ENCODE data around the gene RPL31. TPM values are rescaled to one million over a fixed set of nuclear protein-coding genes. Genes with fewer than 3 reads are reported as not detected.

The RPL31 gene
- total RNA-seq, 1 experiment from 2014 or later = 1,158 TPM

- Mint-ChIP-seq H3K27me3 (ENCODE audit: unreplicated experiment) (no peaks in the 10 kb centered on the region), H3K4me3 (ENCODE audit: low read depth, unreplicated experiment) (no peak overlapping the region), H3K36me3 (ENCODE audit: insufficient read depth, unreplicated experiment) (peaks cover 48% of the 10 kb centered on the region), H3K27ac (ENCODE audit: unreplicated experiment) (no peak overlapping the region), H3K4me1 (ENCODE audit: low read depth, unreplicated experiment) (peaks cover 8% of the 10 kb centered on the region), H3K9me3 (ENCODE audit: low read depth, unreplicated experiment) (no peaks in the 10 kb centered on the region)
- CTCF ChIA-PET = interaction anchor here (1.5 kb wide), 1 partner anchor 388 kb away, joined by 5 read pairs; no protein-coding TSS in a partner anchor
- intact Hi-C loops (cut with micrococcal nuclease; ENCODE audit: unreplicated experiment) = loop anchor here (10.0 kb wide), 1 partner anchor 158 kb away; the partner anchor contains the start of gene NPAS2
- DNase-seq = no peak
- no TSS peak for BruUV-seq (replicated peaks)
- no peak for TF ChIP-seq CTCF (IDR thresholded peaks at IDR 0.05; ENCODE audit: unreplicated experiment)
Observed at GRCh38 chr2:100983201-100983600, 18.9 kb upstream of the RPL31 start.

GRCh38 chr2:100983684-100984310 lies 18.3 kb upstream of the RPL31 start:
- Mint-ChIP-seq H3K36me3 (ENCODE audit: insufficient read depth, unreplicated experiment) (peaks cover 48% of the 10 kb centered on the region), H3K9me3 (ENCODE audit: low read depth, unreplicated experiment) (no peaks in the 10 kb centered on the region), H3K27ac (ENCODE audit: unreplicated experiment) (no peak overlapping the region), H3K27me3 (ENCODE audit: unreplicated experiment) (no peaks in the 10 kb centered on the region), H3K4me1 (ENCODE audit: low read depth, unreplicated experiment) (peaks cover 8% of the 10 kb centered on the region), H3K4me3 (ENCODE audit: low read depth, unreplicated experiment) (no peak overlapping the region)
- intact Hi-C loops (cut with micrococcal nuclease; ENCODE audit: unreplicated experiment) = loop anchor here (1.0 to 10.0 kb wide), 3 partner anchors 159 to 377 kb away; partner anchors contain the start of gene NPAS2
- no peak for TF ChIP-seq CTCF (IDR thresholded peaks at IDR 0.05; ENCODE audit: unreplicated experiment)
- CTCF ChIA-PET = interaction anchor here (1.5 kb wide), 1 partner anchor 389 kb away, joined by 5 read pairs; no protein-coding TSS in a partner anchor
- no peak for DNase-seq
- no TSS peak for BruUV-seq (replicated peaks)

GRCh38 chr2:100984892-100985307 lies 17.2 kb upstream of the RPL31 start:
- H3K4me3 Mint-ChIP-seq (ENCODE audit: low read depth, unreplicated experiment) = peak overlapping the region; percentile 6
- no peak overlapping the region for H3K27ac Mint-ChIP-seq (ENCODE audit: unreplicated experiment)
- BruUV-seq (replicated peaks) = no TSS peak
- CTCF ChIA-PET = interaction anchor here (0.6 to 0.9 kb wide), 2 partner anchors 374 to 390 kb away, joined by 4 read pairs; no protein-coding TSS in a partner anchor
- no peaks in the 10 kb centered on the region for H3K27me3 Mint-ChIP-seq (ENCODE audit: unreplicated experiment)
- peaks cover 8% of the 10 kb centered on the region for H3K4me1 Mint-ChIP-seq (ENCODE audit: low read depth, unreplicated experiment)
- peak; percentile 91 for TF ChIP-seq CTCF (IDR thresholded peaks at IDR 0.05; ENCODE audit: unreplicated experiment)
- no peaks in the 10 kb centered on the region for H3K9me3 Mint-ChIP-seq (ENCODE audit: low read depth, unreplicated experiment)
- DNase-seq = peak; percentile 77
- H3K36me3 Mint-ChIP-seq (ENCODE audit: insufficient read depth, unreplicated experiment) = peaks cover 58% of the 10 kb centered on the region
- intact Hi-C loops (cut with micrococcal nuclease; ENCODE audit: unreplicated experiment) = loop anchor here (1.0 to 10.0 kb wide), 3 partner anchors 160 to 379 kb away; partner anchors contain the start of gene NPAS2

DNA sequence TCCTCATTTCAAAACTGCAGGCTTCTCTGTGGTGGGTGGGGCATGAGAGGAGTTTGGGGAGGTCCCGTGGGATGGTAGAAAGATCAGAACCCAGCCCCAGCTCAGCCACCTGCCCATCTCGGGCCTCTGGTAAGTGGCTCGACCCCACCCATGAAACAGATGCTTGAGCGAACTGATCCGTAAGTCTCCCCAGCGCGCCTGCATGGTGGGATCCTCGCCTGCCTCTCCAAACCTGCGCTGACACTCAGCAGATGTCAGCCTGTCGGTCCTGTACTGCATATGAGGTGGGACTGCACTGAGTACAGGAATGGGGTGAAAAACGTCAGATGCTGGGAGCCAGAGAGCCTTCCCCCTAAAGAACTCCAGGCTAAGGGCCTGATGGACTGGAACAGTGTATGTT lies 15.9 kb upstream of the RPL31 start:
- intact Hi-C loops (cut with micrococcal nuclease; ENCODE audit: unreplicated experiment) = loop anchor here (10.0 kb wide), 1 partner anchor 161 kb away; the partner anchor contains the start of gene NPAS2

More for the DNA sequence above, 15.9 kb upstream of the RPL31 start:
- DNase-seq = no peak
- CTCF ChIA-PET = no interaction called here
- no TSS peak for BruUV-seq (replicated peaks)
- H3K4me1 Mint-ChIP-seq (ENCODE audit: low read depth, unreplicated experiment) = peaks cover 2% of the 10 kb centered on the region
- no peaks in the 10 kb centered on the region for H3K27me3 Mint-ChIP-seq (ENCODE audit: unreplicated experiment)
- no peak overlapping the region for H3K27ac Mint-ChIP-seq (ENCODE audit: unreplicated experiment)
- H3K4me3 Mint-ChIP-seq (ENCODE audit: low read depth, unreplicated experiment) = no peak overlapping the region
- no peaks in the 10 kb centered on the region for H3K9me3 Mint-ChIP-seq (ENCODE audit: low read depth, unreplicated experiment)
- H3K36me3 Mint-ChIP-seq (ENCODE audit: insufficient read depth, unreplicated experiment) = peaks cover 54% of the 10 kb centered on the region
- TF ChIP-seq CTCF (IDR thresholded peaks at IDR 0.05; ENCODE audit: unreplicated experiment) = no peak

All from Calu3 (cell line).